Measurements from ENCODE around the gene HERC5. TPM values are rescaled to one million over a fixed set of nuclear protein-coding genes. Genes with fewer than 3 reads are reported as not detected.

HERC5 gene
- total RNA-seq, 4 donors from 2014 or later: 8.1 to 9.7 (median 8.7) TPM

- TF ChIP-seq, protein P1, sequence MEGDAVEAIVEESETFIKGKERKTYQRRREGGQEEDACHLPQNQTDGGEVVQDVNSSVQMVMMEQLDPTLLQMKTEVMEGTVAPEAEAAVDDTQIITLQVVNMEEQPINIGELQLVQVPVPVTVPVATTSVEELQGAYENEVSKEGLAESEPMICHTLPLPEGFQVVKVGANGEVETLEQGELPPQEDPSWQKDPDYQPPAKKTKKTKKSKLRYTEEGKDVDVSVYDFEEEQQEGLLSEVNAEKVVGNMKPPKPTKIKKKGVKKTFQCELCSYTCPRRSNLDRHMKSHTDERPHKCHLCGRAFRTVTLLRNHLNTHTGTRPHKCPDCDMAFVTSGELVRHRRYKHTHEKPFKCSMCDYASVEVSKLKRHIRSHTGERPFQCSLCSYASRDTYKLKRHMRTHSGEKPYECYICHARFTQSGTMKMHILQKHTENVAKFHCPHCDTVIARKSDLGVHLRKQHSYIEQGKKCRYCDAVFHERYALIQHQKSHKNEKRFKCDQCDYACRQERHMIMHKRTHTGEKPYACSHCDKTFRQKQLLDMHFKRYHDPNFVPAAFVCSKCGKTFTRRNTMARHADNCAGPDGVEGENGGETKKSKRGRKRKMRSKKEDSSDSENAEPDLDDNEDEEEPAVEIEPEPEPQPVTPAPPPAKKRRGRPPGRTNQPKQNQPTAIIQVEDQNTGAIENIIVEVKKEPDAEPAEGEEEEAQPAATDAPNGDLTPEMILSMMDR (IDR thresholded peaks at IDR 0.05): no peak
- TF ChIP-seq POLR2A (IDR thresholded peaks at IDR 0.05): no peak
- DNase-seq: no peak
- intact Hi-C loops (cut with DNase I): no loop called here
- Histone ChIP-seq H3K27me3 (no peaks in the 10 kb centered on the region), H3K9me3 (no peaks in the 10 kb centered on the region), H3K4me1 (no peaks in the 10 kb centered on the region), H3K4me3 (replicated peaks in 1 of 3) (no peak overlapping the region), H3K36me3 (no peaks in the 10 kb centered on the region), H3K27ac (no peak overlapping the region)
- WGBS, 2 donors: 93 to 94% methylated on average over 4 of the region's 4 CpGs
These were observed 42.2 kb upstream of the HERC5 start for GRCh38 chr4:88414755-88415154.

GRCh38 chr4:88415982-88416381 lies 40.9 kb upstream of the HERC5 start:
- H3K36me3 ChIP-seq: no peaks in the 10 kb centered on the region

GRCh38 chr4:88418411-88418810 lies 38.5 kb upstream of the HERC5 start:
- Histone ChIP-seq H3K27me3 (no peaks in the 10 kb centered on the region), H3K4me3 (replicated peaks in 1 of 3) (no peak overlapping the region), H3K9me3 (no peaks in the 10 kb centered on the region), H3K27ac (no peak overlapping the region), H3K36me3 (no peaks in the 10 kb centered on the region), H3K4me1 (no peaks in the 10 kb centered on the region)
- intact Hi-C loops (cut with DNase I): no loop called here
- peak; percentile 12 to 27 for DNase-seq
- TF ChIP-seq, protein P1 (IDR thresholded peaks at IDR 0.05): no peak
- WGBS, 2 donors: 49 to 67% methylated on average over 3 of the region's 3 CpGs

More at GRCh38 chr4:88415982-88416381, 40.9 kb upstream of the HERC5 start:
- H3K27me3 ChIP-seq: no peaks in the 10 kb centered on the region
- H3K27ac ChIP-seq: no peak overlapping the region
- DNase-seq: no peak
- H3K4me1 ChIP-seq: no peaks in the 10 kb centered on the region
- TF ChIP-seq, protein P1 (IDR thresholded peaks at IDR 0.05): no peak
- TF ChIP-seq POLR2A (IDR thresholded peaks at IDR 0.05): no peak
- intact Hi-C loops (cut with DNase I): no loop called here
- H3K4me3 ChIP-seq (replicated peaks in 1 of 3): no peak overlapping the region
- 94% methylated on average over 2 of the region's 2 CpGs for WGBS, 2 donors
- H3K9me3 ChIP-seq: no peaks in the 10 kb centered on the region

- no peak overlapping the region for H3K27ac ChIP-seq
- no peaks in the 10 kb centered on the region for H3K4me1 ChIP-seq
- H3K4me3 ChIP-seq (replicated peaks in 1 of 3): no peak overlapping the region
- H3K36me3 ChIP-seq: no peaks in the 10 kb centered on the region
- no peak for DNase-seq
- WGBS, 2 donors: 91% methylated on average over 5 of the region's 5 CpGs
- no peak for TF ChIP-seq POLR2A (IDR thresholded peaks at IDR 0.05)
- TF ChIP-seq, protein P1 (IDR thresholded peaks at IDR 0.05): no peak
- intact Hi-C loops (cut with DNase I): no loop called here
- H3K9me3 ChIP-seq: no peaks in the 10 kb centered on the region
- no peaks in the 10 kb centered on the region for H3K27me3 ChIP-seq
These were observed 37.0 kb upstream of the HERC5 start for GRCh38 chr4:88419874-88420273.

DNA sequence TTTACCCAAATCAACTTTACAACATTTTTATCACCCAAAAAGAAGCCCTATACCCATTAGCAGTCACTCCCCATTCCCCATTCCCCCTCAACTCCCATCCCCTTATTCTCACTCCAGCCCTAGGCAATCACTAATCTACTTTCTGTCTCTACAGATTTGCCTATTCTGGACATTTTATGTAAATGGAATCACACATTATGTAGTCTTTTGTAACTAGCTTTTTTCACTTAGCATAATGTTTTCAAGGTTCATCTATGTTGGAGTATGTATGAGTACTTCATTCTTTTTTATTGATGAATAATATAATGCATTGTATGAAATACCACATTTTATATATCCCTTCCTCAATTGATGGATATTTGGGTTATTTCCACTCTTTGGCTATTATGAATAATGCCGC lies 36.1 kb upstream of the HERC5 start:
- Histone ChIP-seq H3K4me3 (replicated peaks in 1 of 3) (no peak overlapping the region), H3K36me3 (no peaks in the 10 kb centered on the region), H3K27ac (no peak overlapping the region), H3K4me1 (no peaks in the 10 kb centered on the region), H3K9me3 (no peaks in the 10 kb centered on the region), H3K27me3 (no peaks in the 10 kb centered on the region)
- DNase-seq: no peak
- intact Hi-C loops (cut with DNase I): no loop called here
- 95 to 100% methylated on average over 1 of the region's 1 CpG for WGBS, 2 donors
- TF ChIP-seq POLR2A (IDR thresholded peaks at IDR 0.05): no peak
- TF ChIP-seq, protein P1 (IDR thresholded peaks at IDR 0.05): no peak
